ENCODE results near the gene TOP3B. TPM values are rescaled to one million over a fixed set of nuclear protein-coding genes. Genes with fewer than 3 reads are reported as not detected.

TOP3B gene
- polyA plus RNA-seq, 3 donors from 2014 or later = 8.4 to 17.2 (median 9.7) TPM

DNA sequence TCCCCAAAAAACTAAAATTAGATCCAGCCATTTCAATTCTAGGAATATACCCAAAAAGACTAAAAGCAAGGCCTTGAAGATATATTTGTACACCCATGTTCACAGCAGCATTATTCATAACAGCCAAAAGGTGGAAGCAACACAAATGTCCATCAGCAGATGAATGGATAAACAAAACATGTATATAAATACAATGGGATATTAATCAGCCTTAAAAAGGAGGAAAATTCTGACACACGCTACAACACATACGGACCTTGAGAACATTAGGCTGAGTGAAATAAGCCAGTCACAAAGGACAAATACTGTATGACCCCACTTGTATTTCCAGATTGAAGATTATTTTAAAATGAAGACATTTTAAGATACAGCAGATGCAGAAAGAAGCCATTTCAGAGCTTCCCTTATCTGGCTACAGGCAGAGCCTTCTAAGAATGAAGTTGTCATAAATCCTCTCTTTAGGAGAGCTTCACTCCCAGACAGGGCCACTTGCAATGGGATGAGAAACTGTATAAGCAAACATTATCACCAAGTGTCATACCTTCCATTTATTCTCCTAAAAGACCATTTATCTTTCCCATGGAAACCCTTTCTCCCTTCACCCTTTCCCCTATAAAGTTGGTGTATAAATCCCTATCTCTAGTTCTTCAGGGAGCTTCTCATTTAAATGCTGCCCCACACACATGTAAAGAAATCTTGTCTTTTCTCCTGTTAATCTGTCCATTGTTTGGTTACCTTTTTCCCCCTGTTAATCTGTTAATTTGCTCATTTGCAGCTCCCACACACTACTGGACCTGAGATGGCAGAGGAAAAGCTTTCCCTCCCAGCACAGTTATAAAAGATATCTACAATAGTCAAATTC, 19.3 kb upstream of the TOP3B start:
- DNase-seq = no peak
- no peak overlapping the region for H3K4me3 Mint-ChIP-seq
- no peaks in the 10 kb centered on the region for H3K36me3 Mint-ChIP-seq
- H3K4me1 Mint-ChIP-seq = no peaks in the 10 kb centered on the region
- no peaks in the 10 kb centered on the region for H3K9me3 Mint-ChIP-seq
- peaks cover 0 to 16% (median 0%) of the 10 kb centered on the region in 3 donors for H3K27me3 Mint-ChIP-seq (ENCODE audit: low read depth in 3 of 3)
- H3K27ac Mint-ChIP-seq = no peak overlapping the region

DNA sequence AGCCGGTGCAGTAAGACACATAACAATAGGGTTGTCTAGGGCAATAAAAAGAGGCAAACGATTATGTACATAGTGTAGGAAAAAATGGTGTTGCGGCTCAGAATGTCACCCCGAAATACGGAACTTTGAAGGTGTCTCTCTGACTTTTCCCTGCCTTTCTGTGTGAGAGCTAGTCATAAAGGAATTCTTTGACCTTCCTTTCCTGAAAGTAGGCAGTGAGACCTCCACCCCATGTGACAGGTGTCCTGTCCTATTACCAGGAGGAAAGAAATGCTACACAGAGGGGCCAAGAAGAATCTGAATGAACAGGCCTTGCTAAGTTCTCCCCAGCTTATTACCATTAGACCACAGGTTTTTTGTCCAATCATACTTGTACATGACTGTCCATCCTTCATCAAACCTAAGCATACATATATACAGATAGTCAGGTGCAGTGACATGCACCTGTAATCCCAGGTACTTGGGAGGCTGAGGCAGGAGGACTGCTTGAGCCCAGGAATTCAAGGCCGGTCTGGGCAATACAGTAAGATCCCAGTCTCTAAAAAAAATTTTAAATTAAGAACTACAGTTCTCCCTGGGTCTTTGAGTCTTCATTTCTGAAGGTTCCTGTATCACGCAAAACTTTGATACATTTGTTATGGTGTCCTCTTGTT, 16.1 kb upstream of the TOP3B start:
- no peak for DNase-seq
- no peaks in the 10 kb centered on the region for H3K9me3 Mint-ChIP-seq
- H3K27me3 Mint-ChIP-seq (ENCODE audit: low read depth in 3 of 3) = peaks cover 0 to 12% (median 0%) of the 10 kb centered on the region in 3 donors
- no peaks in the 10 kb centered on the region for H3K36me3 Mint-ChIP-seq
- H3K27ac Mint-ChIP-seq = no peak overlapping the region
- H3K4me1 Mint-ChIP-seq = no peaks in the 10 kb centered on the region
- H3K4me3 Mint-ChIP-seq = no peak overlapping the region

DNA sequence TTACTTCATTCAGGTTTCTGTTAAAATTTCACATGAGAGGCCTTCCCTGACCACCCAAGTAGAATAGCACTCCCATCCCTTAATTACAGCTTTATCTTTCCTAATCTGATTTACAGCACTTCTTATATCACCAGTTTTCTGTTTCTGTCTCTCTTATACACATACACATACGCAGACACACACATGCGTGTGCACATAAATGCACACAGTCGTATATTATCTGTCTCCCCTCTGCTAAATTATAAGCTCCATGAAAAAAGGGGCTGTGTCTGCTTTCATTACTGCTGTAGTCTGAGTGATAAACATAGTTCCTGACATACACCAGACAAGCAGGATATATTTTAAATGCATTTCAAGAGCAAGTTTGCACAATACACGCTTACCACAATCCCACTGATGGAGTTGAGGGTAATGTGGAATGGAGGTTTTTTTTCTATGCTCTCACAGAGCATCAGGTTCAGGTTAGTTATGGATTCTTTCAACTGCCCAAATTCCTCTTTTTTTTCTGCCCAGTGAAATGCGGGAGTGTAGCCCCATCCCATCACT, 13.7 kb upstream of the TOP3B start:
- Mint-ChIP-seq H3K4me1 (no peaks in the 10 kb centered on the region), H3K4me3 (no peak overlapping the region), H3K36me3 (no peaks in the 10 kb centered on the region), H3K9me3 (no peaks in the 10 kb centered on the region), H3K27me3 (ENCODE audit: low read depth in 3 of 3) (peaks cover 0 to 4% (median 0%) of the 10 kb centered on the region in 3 donors), H3K27ac (no peak overlapping the region)
- DNase-seq = no peak

DNA sequence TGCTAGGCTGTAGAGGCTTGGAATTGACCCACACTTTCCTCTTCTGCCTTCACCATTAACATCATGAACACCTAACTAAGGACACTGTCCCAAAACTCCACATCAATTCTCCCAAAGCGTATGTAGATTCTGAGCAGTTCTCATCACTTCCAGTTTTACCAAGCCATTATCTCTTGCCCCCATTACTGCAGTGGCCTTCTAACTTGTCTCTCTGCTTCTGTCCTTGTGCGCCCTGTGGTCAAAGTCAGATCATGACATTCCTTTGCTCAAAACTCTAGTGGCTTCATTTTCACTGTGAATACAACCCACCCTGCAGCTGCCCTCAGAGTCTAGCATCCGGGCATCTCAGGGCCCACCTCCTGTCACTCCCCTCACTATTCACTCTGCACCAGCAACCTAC, 13.1 kb upstream of the TOP3B start:
- H3K27me3 Mint-ChIP-seq (ENCODE audit: low read depth in 3 of 3) = peaks cover 0 to 4% (median 0%) of the 10 kb centered on the region in 3 donors
- no peak overlapping the region for H3K4me3 Mint-ChIP-seq
- H3K36me3 Mint-ChIP-seq = no peaks in the 10 kb centered on the region
- H3K9me3 Mint-ChIP-seq = no peaks in the 10 kb centered on the region
- DNase-seq = no peak
- H3K4me1 Mint-ChIP-seq = no peaks in the 10 kb centered on the region
- H3K27ac Mint-ChIP-seq = no peak overlapping the region

DNA sequence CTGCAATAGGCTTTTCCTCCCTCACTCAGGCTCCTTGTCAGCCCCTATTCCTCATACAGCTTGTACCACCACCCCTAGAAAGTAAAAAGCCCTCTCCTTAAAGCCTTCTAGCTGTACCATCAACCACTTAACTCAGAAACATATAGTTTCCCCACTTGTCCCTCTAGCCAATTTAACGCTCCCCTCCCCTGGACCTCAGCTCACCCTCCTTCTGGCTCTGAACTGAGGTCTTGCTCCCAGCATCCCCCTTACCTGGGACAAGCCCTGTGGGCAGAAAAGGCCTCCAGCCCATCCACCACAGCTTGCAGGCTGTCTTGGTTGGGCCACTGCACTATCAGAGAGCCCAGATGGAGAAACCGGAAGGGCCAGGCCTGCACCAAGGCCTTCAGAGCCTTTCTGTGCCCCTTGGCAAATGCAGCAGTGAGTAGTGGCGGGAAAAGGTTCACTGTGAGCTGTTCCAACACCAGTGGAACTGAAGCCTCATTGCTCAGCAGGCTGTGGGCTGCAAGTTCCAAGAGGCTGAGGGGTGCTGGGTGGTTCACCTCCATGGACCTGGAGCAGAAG, 12.4 kb upstream of the TOP3B start:
- Mint-ChIP-seq H3K9me3 (no peaks in the 10 kb centered on the region), H3K27ac (no peak overlapping the region), H3K4me1 (no peaks in the 10 kb centered on the region), H3K4me3 (no peak overlapping the region), H3K36me3 (no peaks in the 10 kb centered on the region), H3K27me3 (ENCODE audit: low read depth in 3 of 3) (no peaks in the 10 kb centered on the region)
- no peak for DNase-seq

DNA sequence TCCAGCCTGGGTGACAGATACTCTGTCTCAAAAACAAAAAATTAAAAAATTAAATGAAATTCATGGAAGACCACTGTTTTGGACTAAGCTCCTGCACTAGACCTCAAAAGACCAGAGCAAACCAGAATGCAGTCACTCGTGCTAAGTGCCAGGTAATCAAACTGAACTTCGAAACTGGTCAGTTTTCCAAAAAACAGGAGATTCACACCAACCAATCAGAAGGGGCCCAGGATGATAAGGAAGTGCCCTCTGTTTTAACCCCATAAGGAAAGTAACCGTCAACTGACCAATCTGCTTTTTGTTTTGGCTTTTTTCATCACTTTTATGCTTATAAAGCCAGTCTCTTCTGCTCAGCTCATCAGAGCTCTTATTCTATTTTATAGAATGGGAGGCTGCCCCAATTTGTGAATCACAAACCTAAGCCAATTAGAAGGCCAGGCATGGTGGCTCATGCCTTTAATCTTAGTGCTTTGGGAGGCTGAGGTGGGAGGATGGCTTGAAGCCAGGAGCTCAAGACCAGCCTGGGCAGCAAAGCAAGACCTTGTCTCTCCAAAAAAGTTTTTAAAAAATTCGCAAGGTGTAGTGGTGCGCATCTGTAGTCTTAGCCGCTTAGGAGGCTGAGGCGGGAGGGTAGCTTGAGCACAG, 10.1 kb upstream of the TOP3B start:
- H3K9me3 Mint-ChIP-seq = no peaks in the 10 kb centered on the region
- H3K4me3 Mint-ChIP-seq = no peak overlapping the region
- no peak for DNase-seq
- H3K27ac Mint-ChIP-seq = no peak overlapping the region
- no peaks in the 10 kb centered on the region for H3K27me3 Mint-ChIP-seq (ENCODE audit: low read depth in 3 of 3)
- no peaks in the 10 kb centered on the region for H3K4me1 Mint-ChIP-seq
- H3K36me3 Mint-ChIP-seq = no peaks in the 10 kb centered on the region

DNA sequence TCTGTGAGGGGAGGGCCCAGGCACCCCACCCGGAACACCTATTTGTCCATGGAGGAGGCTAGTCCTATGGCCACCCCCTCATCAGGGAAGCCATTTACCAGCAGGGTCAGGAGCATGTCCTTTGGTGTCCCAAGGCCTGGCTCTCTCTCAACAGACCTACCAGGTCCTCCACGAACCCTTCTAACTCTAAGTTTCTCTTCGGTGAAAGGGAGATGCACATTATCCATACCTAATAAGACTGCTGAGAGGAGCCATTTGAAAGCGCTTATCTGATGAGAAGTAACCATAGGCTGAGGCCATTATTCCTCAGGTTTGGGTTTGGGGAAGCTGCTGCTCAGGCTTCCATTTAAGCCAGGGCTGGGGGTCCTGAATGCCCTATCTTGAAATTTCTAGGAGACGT, 9.2 kb upstream of the TOP3B start:
- Mint-ChIP-seq H3K4me3 (no peak overlapping the region), H3K9me3 (no peaks in the 10 kb centered on the region), H3K4me1 (no peaks in the 10 kb centered on the region), H3K36me3 (no peaks in the 10 kb centered on the region), H3K27ac (no peak overlapping the region), H3K27me3 (ENCODE audit: low read depth in 3 of 3) (no peaks in the 10 kb centered on the region)
- no peak for DNase-seq

DNA sequence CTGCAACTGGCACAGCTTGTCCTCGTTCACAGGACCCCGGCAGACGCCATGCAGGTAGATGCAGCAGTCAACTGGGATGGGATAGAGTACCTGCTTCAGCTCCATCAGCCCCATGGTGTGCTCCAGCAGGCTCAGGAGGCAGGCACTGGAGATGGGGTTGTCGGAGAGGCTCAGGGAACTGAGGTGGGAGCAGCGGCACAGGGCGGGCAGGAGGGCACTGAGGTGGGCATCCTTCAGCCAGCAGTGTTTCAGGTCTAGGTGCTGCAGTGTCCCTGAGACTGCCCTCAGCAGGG, 8.7 kb upstream of the TOP3B start:
- H3K9me3 Mint-ChIP-seq = no peaks in the 10 kb centered on the region
- DNase-seq = no peak
- no peaks in the 10 kb centered on the region for H3K4me1 Mint-ChIP-seq
- no peak overlapping the region for H3K27ac Mint-ChIP-seq
- H3K36me3 Mint-ChIP-seq = no peaks in the 10 kb centered on the region
- H3K4me3 Mint-ChIP-seq = no peak overlapping the region
- H3K27me3 Mint-ChIP-seq (ENCODE audit: low read depth in 3 of 3) = no peaks in the 10 kb centered on the region

DNA sequence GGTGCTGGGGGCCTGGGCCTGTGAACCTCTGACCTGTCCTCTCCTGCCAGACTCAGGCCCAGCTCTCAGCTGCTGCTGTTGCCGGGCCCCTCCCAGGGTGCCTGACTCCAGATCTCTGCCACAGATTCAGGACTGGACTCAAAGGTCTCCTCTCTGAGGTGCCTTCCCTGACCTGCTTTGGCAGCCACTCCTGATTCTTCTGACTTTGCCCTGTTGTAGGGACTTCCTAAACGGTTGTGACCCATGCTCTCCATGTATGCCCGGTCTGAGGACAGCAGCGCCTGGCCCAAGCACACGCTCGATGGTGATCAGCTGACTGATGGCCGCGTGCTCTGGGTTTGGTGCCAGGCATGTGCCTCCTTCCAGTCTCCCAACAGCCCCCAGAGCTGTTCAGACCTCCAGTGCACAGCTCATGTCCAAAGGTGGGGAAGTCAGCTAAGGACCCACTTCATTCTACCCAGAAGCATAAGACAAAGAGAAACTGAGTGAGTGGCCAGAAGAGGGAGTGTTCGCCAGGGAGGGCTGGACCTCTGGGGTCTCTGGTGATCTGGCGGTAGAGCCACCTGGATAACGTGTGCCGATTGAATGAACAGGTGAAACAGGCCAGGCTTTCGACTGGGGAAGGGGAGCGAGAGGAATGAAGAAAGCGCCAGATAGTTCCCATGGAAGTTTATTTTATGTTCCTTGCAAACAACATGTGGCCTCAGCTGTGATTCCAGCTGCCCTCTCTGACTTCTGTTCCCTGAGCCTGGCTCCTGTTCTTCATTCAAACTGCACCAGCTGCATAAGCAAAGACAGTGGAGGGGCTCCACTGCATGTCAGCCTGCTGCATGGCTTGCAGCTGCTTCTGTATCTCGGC, 8.1 kb upstream of the TOP3B start:
- Mint-ChIP-seq H3K36me3 (no peaks in the 10 kb centered on the region), H3K9me3 (no peaks in the 10 kb centered on the region), H3K4me3 (no peak overlapping the region), H3K27me3 (ENCODE audit: low read depth in 3 of 3) (no peaks in the 10 kb centered on the region), H3K27ac (no peak overlapping the region), H3K4me1 (no peaks in the 10 kb centered on the region)
- no peak for DNase-seq

DNA sequence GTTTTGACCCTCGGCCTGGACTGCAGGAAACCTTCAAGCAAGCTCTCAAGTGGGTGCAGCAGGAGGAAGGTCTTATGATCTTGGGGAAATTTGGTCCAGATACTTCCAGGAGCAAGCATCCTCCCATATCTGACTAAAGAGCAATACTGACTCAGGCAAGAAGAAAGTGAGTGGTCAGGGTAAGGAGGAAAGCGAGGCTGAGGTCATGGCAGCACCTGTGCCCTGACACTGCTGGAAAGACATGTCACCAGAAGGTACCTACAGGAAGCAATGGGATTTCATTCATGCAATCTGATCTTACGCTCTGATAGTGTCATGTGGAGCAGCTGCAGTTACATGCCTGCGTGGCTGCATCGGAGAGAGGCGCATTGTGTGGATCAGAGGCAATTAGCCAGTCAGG, 6.5 kb upstream of the TOP3B start:
- Mint-ChIP-seq H3K27me3 (ENCODE audit: low read depth in 3 of 3) (peaks cover 0 to 2% (median 0%) of the 10 kb centered on the region in 3 donors), H3K4me3 (no peak overlapping the region), H3K9me3 (no peaks in the 10 kb centered on the region), H3K4me1 (peaks cover 0 to 1% of the 10 kb centered on the region in 2 donors), H3K36me3 (no peaks in the 10 kb centered on the region), H3K27ac (no peak overlapping the region)
- no peak for DNase-seq

DNA sequence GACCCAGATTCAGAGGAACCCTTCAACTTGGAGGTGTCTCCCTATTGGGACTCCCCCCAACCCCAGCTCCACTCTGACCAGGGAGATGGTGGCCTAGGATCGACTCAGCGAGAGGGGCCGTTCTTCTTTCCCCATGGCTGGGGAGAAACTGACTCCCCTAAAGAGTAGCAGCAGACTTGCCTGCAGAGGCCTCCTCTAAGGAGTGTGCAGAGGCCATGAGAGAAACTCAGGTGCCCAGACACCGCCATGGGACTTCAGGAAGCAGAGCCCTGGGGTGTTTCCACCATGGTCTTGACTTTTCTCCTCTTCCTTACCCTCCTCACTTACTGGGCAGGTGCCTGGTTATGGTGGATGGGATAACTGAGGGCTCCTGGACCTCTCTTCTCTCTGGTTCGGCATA, 2.6 kb upstream of the TOP3B start:
- H3K4me1 Mint-ChIP-seq = peaks cover 25 to 27% of the 10 kb centered on the region in 2 donors
- no peak overlapping the region for H3K4me3 Mint-ChIP-seq
- peaks cover 0 to 2% (median 0%) of the 10 kb centered on the region in 3 donors for H3K27me3 Mint-ChIP-seq (ENCODE audit: low read depth in 3 of 3)
- no peaks in the 10 kb centered on the region for H3K9me3 Mint-ChIP-seq
- H3K27ac Mint-ChIP-seq = no peak overlapping the region
- no peak for DNase-seq
- no peaks in the 10 kb centered on the region for H3K36me3 Mint-ChIP-seq

DNA sequence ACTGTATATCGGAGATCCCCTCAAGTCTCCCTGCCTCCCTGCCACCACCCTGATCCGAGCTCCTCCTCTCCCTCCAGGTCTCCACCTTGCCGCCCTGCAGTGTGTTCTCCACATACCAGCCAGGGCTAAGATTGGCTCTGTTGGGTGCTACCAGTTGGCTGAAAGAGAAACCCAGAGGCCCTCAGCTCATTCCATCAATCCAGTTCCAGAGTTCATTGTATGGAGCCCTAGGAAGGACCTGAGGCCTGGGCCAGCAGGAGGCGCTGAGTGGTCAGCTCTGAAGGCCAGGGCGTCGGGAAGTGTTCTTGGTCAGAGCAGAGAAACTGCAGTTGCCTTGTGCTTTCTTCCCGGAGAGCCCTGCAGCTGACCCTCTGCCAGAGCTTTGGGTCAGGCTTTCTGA, 2.2 kb upstream of the TOP3B start:
- H3K4me3 Mint-ChIP-seq = peak overlapping the region in 2 of 5 donors; percentile 33 to 42
- H3K27ac Mint-ChIP-seq = no peak overlapping the region

DNA sequence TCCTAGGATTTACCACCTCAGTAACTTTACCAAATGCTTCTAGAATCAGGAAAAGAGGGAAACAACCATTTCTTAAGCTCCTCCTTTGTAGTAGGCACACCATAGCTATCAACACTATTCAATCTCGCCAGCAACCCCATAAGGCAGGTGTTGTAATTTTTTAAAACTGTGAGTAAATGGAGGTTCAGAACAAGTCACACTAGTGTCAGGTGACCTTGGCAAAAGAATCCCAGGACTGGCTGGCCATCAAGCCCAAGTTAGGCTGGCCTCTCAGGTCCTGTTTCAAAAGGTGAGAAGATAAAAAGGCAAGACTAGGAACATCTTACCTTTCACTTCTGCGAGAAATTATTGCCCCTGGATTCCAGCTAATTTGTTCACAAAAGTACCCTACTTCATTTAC, 713 bp downstream of the TOP3B start:
- Mint-ChIP-seq H3K36me3 (no peaks in the 10 kb centered on the region), H3K4me1 (peaks cover 41 to 52% of the 10 kb centered on the region in 2 donors), H3K9me3 (no peaks in the 10 kb centered on the region), H3K4me3 (peak overlapping the region; percentile 87 to 90 (median 89)), H3K27ac (peak overlapping the region; percentile 74 to 90 (median 82)), H3K27me3 (ENCODE audit: low read depth in 3 of 3) (peaks cover 1 to 4% (median 2%) of the 10 kb centered on the region in 3 donors)
- DNase-seq = no peak

More for the DNA sequence above, 2.2 kb upstream of the TOP3B start:
- Mint-ChIP-seq H3K9me3 (no peaks in the 10 kb centered on the region), H3K4me1 (peaks cover 29 to 31% of the 10 kb centered on the region in 2 donors), H3K36me3 (no peaks in the 10 kb centered on the region), H3K27me3 (ENCODE audit: low read depth in 3 of 3) (peaks cover 0 to 2% (median 0%) of the 10 kb centered on the region in 3 donors)
- DNase-seq = no peak

Data from immature natural killer cell (primary cell).